ENCODE results near the gene AP5B1.
"Not testable (repeated sequence)": the region's sequence is repeated elsewhere in the genome, so short reads cannot be mapped to it uniquely, and the experiment has no call there.

Gene AP5B1

GRCh38 chr11:65773784-65774411 is 6.9 kb downstream of the AP5B1 start:
- no peak for TF ChIP-seq CTCF (IDR thresholded peaks at IDR 0.05; ENCODE audit: control extremely low read depth, extremely low read depth, low read depth, missing control alignments)
- POLR2A ChIA-PET: no interaction called here
- CTCF ChIA-PET: interaction anchor here (1.1 kb wide), 1 partner anchor 38 kb away, joined by 3 read pairs; no protein-coding TSS in a partner anchor

DNA sequence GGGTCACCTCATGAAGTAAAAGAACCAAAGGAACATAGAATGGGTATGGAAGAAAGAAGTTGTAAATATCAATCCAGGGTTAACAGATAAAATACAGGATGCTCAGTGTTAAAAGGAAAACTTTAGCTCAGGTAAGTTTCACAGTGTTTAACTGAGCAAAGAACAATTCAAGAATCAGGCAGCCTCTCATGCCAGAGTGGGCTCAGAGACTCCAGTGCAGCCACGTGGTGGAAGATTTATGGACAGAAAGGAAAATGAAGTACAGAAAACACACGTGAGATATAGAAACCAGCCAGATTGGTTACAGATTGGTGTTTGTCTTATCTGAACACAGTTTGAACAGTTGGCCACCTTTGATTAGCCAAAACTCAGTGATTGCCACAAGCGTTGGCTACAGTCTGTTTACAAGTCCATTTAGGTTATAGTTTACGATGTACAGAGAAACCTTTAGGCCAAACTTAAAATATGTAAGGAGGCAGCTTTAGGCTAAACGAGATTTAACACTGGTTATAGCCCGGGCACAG is 9.1 kb downstream of the AP5B1 start:
- POLR2A ChIA-PET: no interaction called here
- no peak for DNase-seq (ENCODE audit: extremely low spot score)
- CTCF ChIA-PET: interaction anchor here (1.1 to 3.0 kb wide), 10 partner anchors 8 to 451 kb away, joined by 3 to 41 read pairs (median 7); partner anchors contain the start of genes KAT5, MUS81 and RNASEH2C
- no peak for TF ChIP-seq CTCF (IDR thresholded peaks at IDR 0.05; ENCODE audit: control extremely low read depth, extremely low read depth, low read depth, missing control alignments)

More at GRCh38 chr11:65773784-65774411, 6.9 kb downstream of the AP5B1 start:
- peak; percentile 10 for DNase-seq (ENCODE audit: extremely low spot score)

DNA sequence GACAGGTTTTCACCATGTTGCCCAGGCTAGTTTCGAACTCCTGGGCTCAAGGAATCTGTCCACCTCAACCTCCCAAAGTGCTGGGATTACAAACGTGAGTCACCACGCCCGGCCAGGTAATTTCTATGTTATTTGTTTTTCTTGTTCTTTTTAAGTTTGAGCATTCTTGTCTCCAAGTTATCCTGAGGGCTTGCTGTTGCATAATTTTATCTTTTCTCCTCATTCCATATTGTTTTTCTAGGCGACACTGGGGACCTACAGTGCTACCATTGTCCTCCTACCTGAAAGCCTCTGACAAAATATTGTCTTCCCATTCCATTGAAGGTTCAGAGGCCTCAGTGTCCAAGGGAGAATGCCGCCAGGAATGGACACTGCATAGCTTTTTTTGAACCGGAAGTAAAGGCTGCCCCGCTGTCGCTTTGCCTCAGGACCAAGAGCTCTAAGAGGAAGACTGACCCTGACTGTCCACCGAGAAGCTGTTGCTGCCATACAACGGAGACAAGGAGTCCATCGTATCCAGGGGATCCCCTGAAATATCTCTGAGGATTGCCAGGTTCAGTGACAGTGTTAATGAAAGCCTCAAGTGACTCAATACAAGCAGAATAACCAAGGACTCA is 9.7 kb downstream of the AP5B1 start:
- TF ChIP-seq CTCF (IDR thresholded peaks at IDR 0.05; ENCODE audit: control extremely low read depth, extremely low read depth, low read depth, missing control alignments): no peak
- CTCF ChIA-PET: interaction anchor here (0.9 to 3.0 kb wide), 17 partner anchors 8 to 451 kb away, joined by 3 to 41 read pairs (median 5); partner anchors contain the start of genes KAT5, MUS81 and RNASEH2C
- POLR2A ChIA-PET: no interaction called here
- DNase-seq (ENCODE audit: extremely low spot score): no peak

DNA sequence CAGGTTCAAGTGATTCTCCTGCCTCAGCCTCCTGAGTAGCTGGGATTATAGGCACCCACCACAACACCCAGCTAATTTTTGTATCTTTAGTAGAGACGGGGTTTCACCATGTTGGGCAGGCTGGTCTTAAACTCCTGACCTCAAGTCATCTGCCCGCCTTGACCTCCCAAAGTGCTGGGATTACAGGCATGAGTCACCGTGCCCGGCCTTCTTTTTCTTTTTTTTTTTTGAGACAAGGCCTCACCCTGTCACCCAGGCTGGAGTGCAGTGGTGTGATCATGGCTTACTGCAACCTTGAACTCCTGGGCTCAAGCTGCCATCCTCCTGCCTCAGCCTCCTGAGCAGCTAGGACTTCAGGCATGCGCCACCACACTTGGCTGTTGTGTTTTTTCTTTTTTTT is 13.0 kb downstream of the AP5B1 start:
- POLR2A ChIA-PET; DNase-seq (ENCODE audit: extremely low spot score): not testable (repeated sequence)
- CTCF ChIA-PET: interaction anchor here (0.8 to 1.6 kb wide), 4 partner anchors 12 to 142 kb away, joined by 3 to 5 read pairs (median 4); no protein-coding TSS in a partner anchor

DNA sequence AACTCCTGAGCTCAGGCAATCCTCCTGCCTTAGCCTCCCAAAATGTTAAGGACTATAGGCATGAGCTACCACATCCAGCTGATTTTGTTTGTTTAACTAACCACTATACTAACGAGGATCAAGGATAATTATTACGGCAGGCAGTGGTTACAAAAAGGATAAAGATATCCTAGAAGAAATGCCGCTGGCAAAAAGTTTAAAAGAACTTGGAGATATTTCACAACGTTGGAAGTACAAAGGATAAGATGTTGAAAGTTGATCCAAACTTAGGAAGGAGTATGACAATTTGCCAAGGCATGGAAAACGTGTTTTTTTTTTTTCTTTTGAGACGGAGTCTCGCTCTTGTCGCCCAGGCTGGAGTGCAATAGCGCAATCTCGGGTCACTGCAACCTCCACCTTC is 13.4 kb downstream of the AP5B1 start:
- no peak for DNase-seq (ENCODE audit: extremely low spot score)
- ChIA-PET POLR2A (no interaction called here), CTCF (interaction anchor here (0.7 to 1.9 kb wide), 6 partner anchors 12 to 142 kb away, joined by 3 to 6 read pairs (median 4); no protein-coding TSS in a partner anchor)
- no peak for TF ChIP-seq CTCF (IDR thresholded peaks at IDR 0.05; ENCODE audit: control extremely low read depth, extremely low read depth, low read depth, missing control alignments)

- DNase-seq (ENCODE audit: extremely low spot score): no peak
- CTCF ChIA-PET: interaction anchor here (0.7 to 1.9 kb wide), 5 partner anchors 8 to 61 kb away, joined by 3 to 6 read pairs (median 3); partner anchors contain the start of gene AP5B1
- TF ChIP-seq CTCF (IDR thresholded peaks at IDR 0.05; ENCODE audit: control extremely low read depth, extremely low read depth, low read depth, missing control alignments): no peak
- POLR2A ChIA-PET: no interaction called here
Observed at GRCh38 chr11:65766535-65766934, 14.2 kb downstream of the AP5B1 start.

- no peak for DNase-seq (ENCODE audit: extremely low spot score)
- CTCF ChIA-PET: interaction anchor here (0.7 to 1.3 kb wide), 6 partner anchors 9 to 122 kb away, joined by 3 to 6 read pairs (median 3); no protein-coding TSS in a partner anchor
- POLR2A ChIA-PET: no interaction called here
- no peak for TF ChIP-seq CTCF (IDR thresholded peaks at IDR 0.05; ENCODE audit: control extremely low read depth, extremely low read depth, low read depth, missing control alignments)
Observed at GRCh38 chr11:65764434-65764833, 16.3 kb downstream of the AP5B1 start.

DNA sequence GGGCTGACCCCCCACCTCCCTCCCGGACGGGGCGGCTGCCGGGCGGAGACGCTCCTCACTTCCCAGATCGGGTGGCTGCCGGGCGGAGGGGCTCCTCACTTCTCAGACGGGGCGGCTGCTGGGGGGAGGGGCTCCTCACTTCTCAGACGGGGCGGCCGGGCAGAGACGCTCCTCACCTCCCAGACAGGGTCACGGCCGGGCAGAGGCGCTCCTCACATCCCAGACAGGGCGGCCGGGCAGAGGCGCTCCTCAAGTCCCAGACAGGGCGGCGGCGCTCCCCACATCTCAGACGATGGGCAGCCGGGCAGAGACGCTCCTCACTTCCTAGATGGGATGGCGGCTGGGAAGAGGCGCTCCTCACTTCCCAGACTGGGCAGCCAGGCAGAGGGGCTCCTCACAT is 18.0 kb downstream of the AP5B1 start:
- CTCF ChIA-PET; DNase-seq (ENCODE audit: extremely low spot score); POLR2A ChIA-PET: not testable (repeated sequence)

- POLR2A ChIA-PET; DNase-seq (ENCODE audit: extremely low spot score): not testable (repeated sequence)
- CTCF ChIA-PET: interaction anchor here (3.8 kb wide), 2 partner anchors 8 to 17 kb away, joined by 15 to 24 read pairs; no protein-coding TSS in a partner anchor
Observed at GRCh38 chr11:65762169-65762568, 18.6 kb downstream of the AP5B1 start.

Data from GM10248 (cell line).